WTC11 (cell line): ENCODE data around the gene AJM1.

ENCODE experiments used
- CTCF ChIP-seq: fragments of 200-600 bp; IDR thresholded peaks from 2 replicates; pipeline ENCODE4 v1.8.0; 2022; ENCODE audit warnings: antibody characterized with exemption
- E2F4 ChIP-seq: sonication (generic); formaldehyde crosslinking; IDR thresholded peaks from 2 replicates; pipeline ENCODE4 v1.8.1; 2022; ENCODE audit warnings: low read depth, mild to moderate bottlenecking, moderate library complexity, missing genetic modification reagents, borderline replicate concordance
- IRF2 ChIP-seq: sonication (generic); formaldehyde crosslinking; IDR thresholded peaks from 2 replicates; pipeline ENCODE4 v1.8.0; 2022; ENCODE audit warnings: low read depth, missing genetic modification reagents, borderline replicate concordance
- SMAD4 ChIP-seq: sonication (generic); formaldehyde crosslinking; IDR thresholded peaks from 2 replicates; pipeline ENCODE4 v1.8.0; 2022; ENCODE audit warnings: mild to moderate bottlenecking, missing genetic modification reagents

- TF ChIP-seq CTCF (no peak), IRF2 (CRISPR knock-in tag) (no peak), SMAD4 (CRISPR knock-in tag) (no peak), E2F4 (CRISPR knock-in tag) (no peak)
Measured at GRCh38 chr9:136806067-136806466, 36.2 kb upstream of the AJM1 start.
